GM19328 (cell line): ENCODE measurements around the gene TTYH3.
"Not testable (repeated sequence)": the region's sequence is repeated elsewhere in the genome, so short reads cannot be mapped to it uniquely, and the experiment has no call there.

ENCODE experiments used
- ATAC-seq: cut with Tn5 transposase; IDR thresholded peaks from one replicate; pipeline ENCODE4 v1.9.1; 2021; ENCODE audit warnings: mild to moderate bottlenecking, moderate library complexity; ENCODE audit not compliant: unreplicated experiment

TTYH3 gene

DNA sequence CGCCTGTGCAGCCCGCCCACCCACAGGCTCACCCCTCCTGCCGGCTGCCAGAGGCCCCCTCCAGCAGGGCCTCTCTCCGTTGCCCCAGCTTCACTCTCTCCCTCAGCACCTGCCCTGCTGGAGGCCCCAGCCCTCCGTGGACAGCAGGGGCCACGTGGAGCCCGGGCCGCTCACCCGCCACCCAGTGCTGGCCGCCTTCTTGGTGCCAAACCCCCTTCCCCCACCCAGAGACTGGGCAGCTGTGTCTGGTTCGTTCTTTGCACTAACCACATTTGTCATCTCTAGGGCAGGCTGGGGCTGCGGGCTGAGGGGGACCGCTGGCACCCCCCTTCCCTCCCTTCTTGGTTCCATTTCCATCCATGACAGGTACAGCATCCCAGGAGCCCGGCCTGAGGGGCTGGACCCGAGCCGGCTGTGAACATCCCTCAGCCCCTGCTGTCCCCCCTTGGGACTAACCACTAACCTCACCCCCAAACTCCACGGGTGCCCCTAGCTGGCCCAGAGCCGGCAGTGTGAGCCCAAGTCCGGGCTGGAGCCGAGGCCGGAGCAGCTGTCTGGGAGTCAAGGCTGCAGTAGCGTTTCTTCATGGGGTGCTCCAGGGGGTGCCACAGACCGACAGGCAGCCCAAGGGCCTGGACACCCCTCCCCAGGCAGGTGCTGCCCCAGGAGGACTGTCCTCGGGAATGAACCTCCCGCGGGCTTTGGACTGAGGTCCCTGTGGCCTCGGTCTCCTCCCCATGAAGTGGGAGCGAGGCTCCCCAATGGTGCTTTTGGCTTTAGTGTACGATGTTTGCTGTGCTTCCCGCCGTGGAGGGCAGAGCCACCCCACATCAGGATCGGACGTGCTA, 30.7 kb downstream of the TTYH3 start:
- ATAC-seq, result no peak

- ATAC-seq, result no peak
Observed at GRCh38 chr7:2663121-2663886, 31.5 kb downstream of the TTYH3 start.

DNA sequence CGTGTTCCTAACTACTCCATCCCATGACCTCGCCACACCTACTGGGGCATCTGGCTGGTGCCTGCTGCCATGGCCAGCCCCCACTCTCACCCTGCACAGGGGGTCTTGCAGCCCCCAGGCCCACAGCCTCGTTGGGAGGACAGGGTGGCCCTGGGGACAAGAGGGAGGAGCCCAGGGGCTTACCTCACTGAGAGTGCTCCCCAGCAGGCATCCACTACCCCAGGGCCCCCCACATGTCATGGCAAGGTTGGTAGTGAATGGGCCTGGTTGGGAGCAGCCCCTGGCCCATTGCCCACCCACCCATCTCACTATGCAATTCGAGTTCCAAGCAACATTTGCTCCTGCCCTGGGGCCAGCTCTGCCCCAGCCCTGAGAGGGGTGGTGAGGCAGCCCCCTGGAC, 32.2 kb downstream of the TTYH3 start:
- ATAC-seq, result no peak

DNA sequence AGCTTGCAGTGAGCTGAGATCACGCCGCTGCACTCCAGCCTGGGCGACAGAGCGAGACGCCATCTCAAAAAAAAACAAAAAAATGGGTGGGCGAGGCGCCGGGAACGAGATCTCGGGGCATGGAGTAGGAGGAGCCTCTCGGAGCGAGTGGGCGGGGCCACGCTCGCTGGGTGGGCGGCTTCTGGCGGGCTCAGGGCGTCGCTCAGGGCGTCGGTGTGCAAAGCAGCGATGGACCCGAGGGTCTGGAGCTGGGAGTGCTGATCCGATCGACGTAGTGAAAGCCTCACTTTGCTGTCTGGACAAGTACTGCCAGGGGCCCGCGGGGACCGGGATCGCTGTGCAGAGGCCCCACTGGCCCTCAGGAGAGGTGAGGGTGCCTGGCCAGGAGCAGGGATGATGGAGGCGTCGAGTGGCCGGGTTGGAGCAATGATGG, 33.6 kb downstream of the TTYH3 start:
- no peak for ATAC-seq

DNA sequence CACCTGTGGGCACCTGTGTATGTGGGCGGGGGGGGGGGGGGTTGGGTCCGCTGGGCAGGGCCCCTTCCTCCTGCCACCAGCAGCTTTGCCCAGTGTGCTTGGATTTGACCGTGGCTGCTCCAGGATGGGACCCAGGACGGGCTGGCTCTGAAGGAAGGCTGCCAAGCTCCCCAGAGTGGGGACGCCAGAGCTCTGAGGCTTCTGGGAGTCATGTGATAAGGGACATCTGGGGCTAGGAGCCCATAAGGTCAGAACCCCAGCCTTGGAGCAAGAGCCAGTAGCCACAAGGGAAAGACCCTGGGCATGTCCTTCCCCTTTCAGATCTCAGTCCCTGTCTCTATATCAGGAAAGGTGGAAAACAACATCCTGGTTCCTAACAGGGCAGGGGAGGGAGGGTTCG, 34.4 kb downstream of the TTYH3 start:
- no peak for ATAC-seq

GRCh38 chr7:2666588-2667250, 34.9 kb downstream of the TTYH3 start:
- no peak for ATAC-seq

GRCh38 chr7:2667843-2668242, 36.1 kb downstream of the TTYH3 start:
- no peak for ATAC-seq

GRCh38 chr7:2668401-2668800, 36.6 kb downstream of the TTYH3 start:
- ATAC-seq, result no peak

DNA sequence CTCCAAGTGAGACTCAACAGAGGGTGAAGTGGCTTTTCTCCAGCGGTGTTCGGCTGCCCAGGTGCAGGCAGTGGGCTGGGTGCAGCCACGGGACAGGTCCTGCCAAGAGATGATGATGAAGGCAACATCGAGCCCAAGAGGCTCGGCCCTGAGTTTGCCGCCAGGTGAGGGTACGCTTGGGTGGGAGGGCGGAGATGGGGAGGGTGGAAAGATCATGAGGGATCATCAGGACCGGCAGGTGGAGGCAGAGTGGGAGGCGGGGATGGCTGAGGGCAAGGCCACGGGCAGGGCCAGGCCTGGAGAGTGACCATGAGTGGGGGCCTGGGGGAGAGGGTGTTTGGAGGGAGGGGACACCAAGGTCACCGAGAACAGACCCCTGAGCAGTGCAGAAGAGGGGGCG, 38.4 kb downstream of the TTYH3 start:
- no peak for ATAC-seq

GRCh38 chr7:2670720-2671391, 39.1 kb downstream of the TTYH3 start:
- ATAC-seq, result no peak

DNA sequence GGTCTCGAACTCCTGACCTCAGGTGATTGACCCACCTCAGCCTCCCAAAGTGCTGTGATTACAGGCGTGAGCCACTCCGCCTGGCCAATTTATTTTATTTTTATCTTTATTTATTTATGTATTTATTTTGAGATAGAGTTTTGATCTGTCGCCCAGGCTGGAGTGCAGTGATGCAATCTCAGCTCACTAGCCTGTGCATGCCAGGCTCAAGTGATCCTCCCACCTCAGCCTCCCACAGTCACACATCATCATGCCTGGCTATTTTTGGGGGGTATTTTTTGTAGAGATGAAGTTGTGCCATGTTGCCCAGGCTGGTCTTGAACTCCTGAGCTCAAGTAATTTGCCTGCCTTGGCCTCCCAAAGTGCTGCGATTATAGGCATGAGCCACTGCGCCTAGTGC, 41.4 kb downstream of the TTYH3 start:
- not testable (repeated sequence) for ATAC-seq

DNA sequence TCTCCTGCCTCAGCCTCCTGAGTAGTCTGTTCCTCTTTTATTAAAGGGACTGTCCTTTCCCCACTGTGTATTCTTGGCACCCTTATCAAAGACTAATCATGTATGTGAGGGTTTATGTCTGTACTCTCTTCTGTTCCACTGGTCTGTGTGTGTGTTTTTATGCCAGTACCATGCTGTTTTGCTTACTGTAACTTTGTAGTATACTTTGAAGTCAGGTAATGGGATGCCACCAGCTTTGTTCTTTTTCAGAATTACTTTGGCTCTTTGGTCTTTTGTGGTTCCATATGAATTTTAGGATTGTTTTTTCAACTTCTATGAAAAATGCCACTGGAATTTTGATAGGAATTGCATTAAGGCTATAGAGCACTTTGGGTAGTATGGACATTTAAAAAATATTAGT, 42.1 kb downstream of the TTYH3 start:
- no peak for ATAC-seq

DNA sequence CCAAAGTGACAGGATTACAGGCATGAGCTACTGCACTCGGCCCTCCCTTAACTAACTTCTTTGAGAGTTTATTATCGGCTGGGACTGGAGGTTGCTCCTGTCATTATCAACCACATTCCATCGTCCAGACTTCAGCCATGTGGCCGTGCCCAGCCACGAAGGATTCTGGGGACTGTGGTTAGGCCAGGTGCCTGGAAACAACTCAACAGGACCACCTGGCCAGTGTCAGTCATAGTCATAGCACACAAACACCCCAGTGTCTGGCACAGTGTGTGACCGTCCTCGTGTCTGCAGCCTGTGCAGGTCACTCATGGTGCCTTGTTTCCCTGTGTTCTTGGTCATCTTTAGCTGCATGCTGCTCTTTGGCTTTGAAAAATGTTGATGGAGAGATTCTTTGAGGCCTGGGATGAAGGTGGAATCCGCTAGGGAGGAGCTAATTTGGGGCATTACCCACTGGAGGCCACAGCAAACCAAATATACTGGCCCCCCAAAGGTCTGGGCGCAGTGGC, 43.5 kb downstream of the TTYH3 start:
- ATAC-seq, result no peak

DNA sequence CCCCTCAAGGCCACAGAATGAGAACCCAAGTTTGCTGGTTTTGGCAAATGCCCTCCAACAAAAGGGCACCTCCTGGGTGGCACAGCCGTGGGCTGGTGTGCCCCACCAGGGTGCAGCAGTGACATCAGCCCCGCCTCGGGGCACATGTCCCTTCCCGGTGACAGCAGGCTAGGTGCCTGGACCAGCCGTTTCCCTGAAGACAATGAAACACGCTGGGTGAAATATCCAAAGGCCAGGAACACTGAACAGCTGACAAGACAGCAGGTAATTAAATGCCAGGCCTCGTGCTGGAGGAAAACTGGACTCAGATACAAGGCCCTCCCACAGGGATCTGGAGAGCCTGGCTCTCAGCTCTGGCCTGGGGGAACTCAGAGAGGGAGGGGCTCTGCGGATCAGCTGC, 44.8 kb downstream of the TTYH3 start:
- ATAC-seq, result not testable (repeated sequence)

- not testable (repeated sequence) for ATAC-seq
Observed at GRCh38 chr7:2678454-2678853, 46.7 kb downstream of the TTYH3 start.

GRCh38 chr7:2679135-2680127, 47.6 kb downstream of the TTYH3 start:
- not testable (repeated sequence) for ATAC-seq

GRCh38 chr7:2680256-2680655, 48.5 kb downstream of the TTYH3 start:
- no peak for ATAC-seq

GRCh38 chr7:2680792-2681490, 49.2 kb downstream of the TTYH3 start:
- ATAC-seq, result no peak
